Naive B cell (primary cell): ENCODE measurements around the gene CAMSAP1. TPM values are rescaled to one million over a fixed set of nuclear protein-coding genes. Genes with fewer than 3 reads are reported as not detected.

Experiments
- ATAC-seq, 2 donors: fragments of 150-1000 bp; cut with Tn5 transposase; 2 replicates each; pipeline ENCODE4 v1.10.0; 2021; ENCODE audit warnings: low read depth in 2 of 2, mild to moderate bottlenecking in 2 of 2, moderate library complexity in 2 of 2
- DNase-seq: peaks from one replicate; pipeline ENCODE4 v3.0.0; 2022
- H3K27ac Mint-ChIP-seq, 6 donors: one replicate each; pipeline ENCODE4 v1.8.0; 2020 to 2022; ENCODE audit warnings: mild to moderate bottlenecking in 6 of 6, mixed read lengths in 6 of 6, moderate library complexity in 5 of 6, inconsistent platforms in 2 of 6
- H3K27me3 Mint-ChIP-seq, 3 donors: one replicate each; pipeline ENCODE4 v1.8.0; 2021 to 2022; ENCODE audit warnings: mixed read lengths in 3 of 3, mild to moderate bottlenecking in 1 of 3
- H3K36me3 Mint-ChIP-seq, 2 donors: one replicate each; pipeline ENCODE4 v1.8.0; 2020 to 2022; ENCODE audit warnings: mixed read lengths in 2 of 2, inconsistent platforms in 1 of 2, mild to moderate bottlenecking in 1 of 2
- H3K4me1 Mint-ChIP-seq, 3 donors: one replicate each; pipeline ENCODE4 v1.8.0; 2020 to 2022; ENCODE audit warnings: mixed read lengths in 3 of 3, inconsistent platforms in 1 of 3, mild to moderate bottlenecking in 1 of 3, moderate library complexity in 1 of 3
- H3K4me3 Mint-ChIP-seq, 8 donors: one replicate each; pipeline ENCODE4 v1.8.0; 2020 to 2022; ENCODE audit warnings: mild to moderate bottlenecking in 8 of 8, mixed read lengths in 8 of 8, moderate library complexity in 8 of 8, inconsistent platforms in 2 of 8
- H3K9me3 Mint-ChIP-seq, 7 donors: one replicate each; pipeline ENCODE4 v1.8.0; 2020 to 2022; ENCODE audit warnings: mixed read lengths in 7 of 7, mild to moderate bottlenecking in 5 of 7, inconsistent platforms in 2 of 7, moderate library complexity in 1 of 7
- polyA plus RNA-seq, 6 donors: library from polyadenylated mRNA; unstranded; fragments of 300-500 nt; fragmentation: Illumina TruSeq; gene quantifications; one replicate each; pipeline ENCODE4 v1.2.3, GENCODE V29; 2021; ENCODE audit warnings: low read depth in 6 of 6

Gene CAMSAP1
- polyA plus RNA-seq, 6 donors from 2014 or later = 0.95 to 3.5 (median 2.0) TPM; not detected in 1

DNA sequence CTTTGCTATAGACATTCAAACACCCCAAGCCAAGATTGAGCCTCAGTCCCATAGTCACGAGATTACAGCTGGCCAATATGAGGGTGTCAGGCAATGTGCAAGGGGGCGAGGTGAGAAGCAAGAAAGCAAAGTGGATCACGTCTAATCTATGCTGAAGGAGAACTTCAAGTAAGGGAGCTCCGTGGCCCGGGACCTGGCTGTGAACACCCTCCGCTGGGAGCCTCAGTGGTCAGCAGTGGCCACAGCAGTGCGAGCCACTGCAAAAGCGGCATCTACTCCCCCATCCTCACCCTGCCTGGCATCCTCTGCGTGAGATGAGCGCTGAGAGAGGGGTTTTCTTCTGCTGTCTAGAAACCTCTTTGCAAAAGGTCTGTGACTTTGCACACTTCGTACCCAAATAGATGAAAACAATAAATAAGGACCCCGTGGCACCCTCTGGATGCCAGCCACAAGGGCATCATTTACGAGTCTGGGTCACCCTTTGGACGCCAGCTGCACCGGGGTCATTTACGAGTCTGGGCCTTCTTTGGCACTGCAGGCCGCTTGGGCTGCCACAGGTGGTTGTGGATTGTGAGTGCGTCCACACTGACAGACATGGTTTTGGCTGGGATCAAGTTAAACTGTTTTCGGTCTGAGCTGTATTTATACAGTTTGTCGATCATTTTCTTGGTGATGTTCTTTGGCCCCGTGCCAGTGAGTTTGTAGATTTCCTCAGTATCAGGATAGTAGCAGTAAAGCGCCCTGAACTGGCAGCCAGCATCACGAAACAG is 96.4 kb downstream of the CAMSAP1 start:
- H3K27ac Mint-ChIP-seq = peak overlapping the region in 1 of 6 donors; percentile 39
- H3K4me1 Mint-ChIP-seq = peaks cover 0 to 1% (median 0%) of the 10 kb centered on the region in 3 donors
- no peak for ATAC-seq
- H3K36me3 Mint-ChIP-seq = peaks cover 10 to 11% of the 10 kb centered on the region in 2 donors
- no peaks in the 10 kb centered on the region for H3K9me3 Mint-ChIP-seq
- DNase-seq = no peak
- no peak overlapping the region for H3K4me3 Mint-ChIP-seq
- no peaks in the 10 kb centered on the region for H3K27me3 Mint-ChIP-seq

DNA sequence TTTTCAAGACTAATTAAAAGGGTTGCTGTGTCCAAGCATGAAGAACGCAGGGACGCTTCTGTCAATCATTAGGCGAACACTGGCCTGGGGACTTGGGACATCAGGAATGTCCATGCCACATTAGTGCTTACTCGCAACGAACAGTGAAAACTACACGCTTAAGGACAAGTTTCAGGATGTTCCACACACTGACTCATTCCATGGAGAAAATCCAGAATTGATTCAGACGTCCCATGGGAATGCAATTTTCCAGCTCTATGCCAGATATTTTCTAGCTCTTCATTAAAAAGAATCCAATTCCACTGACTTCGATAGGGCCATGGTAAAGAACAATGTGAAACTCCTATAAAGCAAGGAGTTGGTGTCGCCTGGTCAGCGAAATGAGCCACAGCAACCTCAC is 98.2 kb downstream of the CAMSAP1 start:
- Mint-ChIP-seq H3K9me3 (no peaks in the 10 kb centered on the region), H3K27me3 (no peaks in the 10 kb centered on the region), H3K27ac (no peak overlapping the region), H3K4me1 (peaks cover 0 to 3% (median 0%) of the 10 kb centered on the region in 3 donors), H3K36me3 (peaks cover 0 to 11% of the 10 kb centered on the region in 2 donors), H3K4me3 (no peak overlapping the region)
- ATAC-seq = no peak
- no peak for DNase-seq

DNA sequence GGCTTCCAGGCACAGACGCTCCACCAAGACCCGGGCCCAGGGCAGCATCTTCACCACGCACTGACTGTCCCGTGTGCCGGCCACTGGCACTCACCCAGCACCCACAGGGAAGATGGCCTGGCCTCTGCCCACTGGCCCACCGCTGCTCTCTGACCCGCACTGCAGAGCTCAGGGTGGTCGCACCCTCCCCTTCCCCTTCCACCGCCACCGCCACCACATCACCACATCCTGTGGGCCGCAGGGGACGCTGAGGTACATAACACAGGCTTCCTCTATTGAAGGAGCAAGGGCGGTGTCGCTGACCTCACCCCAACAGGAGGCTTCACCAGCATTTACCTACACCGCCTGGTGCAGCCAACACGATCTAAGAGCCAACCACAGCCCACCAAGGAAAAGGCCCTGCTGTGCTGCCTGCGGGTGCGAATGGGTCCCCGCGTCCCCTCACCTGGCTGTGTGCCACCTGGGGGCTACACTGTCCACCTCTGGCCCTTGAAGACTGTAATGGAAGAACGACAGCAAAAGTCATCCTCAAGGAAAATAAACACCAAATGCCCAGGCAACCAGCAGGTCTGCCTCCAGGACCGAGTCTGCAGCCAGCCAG is 101.8 kb downstream of the CAMSAP1 start:
- Mint-ChIP-seq H3K27ac (peak overlapping the region in 2 of 6 donors; percentile 38 to 66), H3K9me3 (no peaks in the 10 kb centered on the region)

DNA sequence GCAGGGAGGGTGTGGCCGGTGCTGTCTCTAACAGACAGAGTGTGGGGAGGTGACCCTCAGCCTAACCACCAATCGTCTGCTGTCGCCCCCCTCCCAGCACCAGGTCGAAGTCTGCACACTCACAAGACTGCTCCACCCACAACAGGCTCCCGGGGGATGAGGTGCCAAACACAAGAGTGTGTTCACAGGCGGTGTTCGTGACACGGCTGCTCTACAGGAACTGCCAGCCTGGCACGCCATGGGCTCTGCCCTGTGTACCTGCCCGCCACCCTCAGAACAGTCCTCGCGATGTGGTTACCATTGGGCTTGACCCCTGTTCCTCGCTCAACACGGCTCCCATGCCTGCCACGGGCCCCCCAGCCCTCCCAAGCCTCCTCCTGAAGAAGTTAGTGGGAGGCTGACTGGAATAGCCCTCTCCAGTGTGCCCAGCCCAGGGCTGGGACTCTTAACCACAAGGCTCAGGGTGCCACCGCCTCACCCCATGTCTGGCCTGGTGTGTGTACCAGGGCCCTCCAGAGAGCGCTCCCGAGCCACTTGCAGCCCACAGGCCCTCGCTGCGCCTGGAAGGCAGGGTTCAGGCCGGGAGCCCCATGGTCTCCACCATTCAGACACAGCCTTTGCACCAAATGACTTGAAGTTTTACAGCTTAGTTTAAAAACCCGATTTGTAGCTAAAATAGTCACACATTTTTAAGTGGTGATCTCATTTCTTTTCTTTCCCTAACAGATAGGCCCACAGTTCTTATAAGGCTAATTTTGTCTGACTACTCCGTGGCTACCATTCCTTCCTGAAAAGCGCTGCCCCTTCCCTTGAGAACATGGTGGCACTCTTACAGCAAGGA is 102.5 kb downstream of the CAMSAP1 start:
- Mint-ChIP-seq H3K4me1 (peaks cover 0 to 3% (median 0%) of the 10 kb centered on the region in 3 donors), H3K36me3 (peaks cover 0 to 4% of the 10 kb centered on the region in 2 donors), H3K4me3 (no peak overlapping the region), H3K27ac (peak overlapping the region in 1 of 6 donors; percentile 38), H3K27me3 (no peaks in the 10 kb centered on the region), H3K9me3 (no peaks in the 10 kb centered on the region)
- ATAC-seq = no peak
- no peak for DNase-seq

More for the DNA sequence above, 101.8 kb downstream of the CAMSAP1 start:
- peaks cover 0 to 4% of the 10 kb centered on the region in 2 donors for H3K36me3 Mint-ChIP-seq
- no peak overlapping the region for H3K4me3 Mint-ChIP-seq
- DNase-seq = no peak
- H3K4me1 Mint-ChIP-seq = peaks cover 0 to 3% (median 0%) of the 10 kb centered on the region in 3 donors
- no peak for ATAC-seq
- no peaks in the 10 kb centered on the region for H3K27me3 Mint-ChIP-seq

DNA sequence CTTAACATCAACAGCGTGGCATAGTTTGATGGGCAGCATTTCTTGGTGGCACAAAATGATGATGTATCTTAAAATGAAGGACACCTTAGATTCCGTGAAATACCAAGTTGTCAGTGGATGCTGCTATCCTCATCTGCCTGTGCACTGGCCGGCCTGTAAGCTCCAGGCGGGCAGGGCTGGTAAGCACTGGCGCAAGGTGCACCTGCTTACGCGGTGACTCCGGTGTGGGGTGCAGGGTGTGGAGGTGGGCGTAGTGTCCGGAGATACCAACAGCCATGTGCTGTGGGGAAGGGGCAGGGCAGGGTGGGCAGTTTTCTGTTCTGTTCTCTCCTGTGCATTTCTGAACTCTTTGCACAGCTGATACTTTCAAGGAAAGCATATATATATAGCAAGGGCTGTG is 103.9 kb downstream of the CAMSAP1 start:
- no peak overlapping the region for H3K4me3 Mint-ChIP-seq
- no peaks in the 10 kb centered on the region for H3K9me3 Mint-ChIP-seq
- peaks cover 0 to 6% (median 0%) of the 10 kb centered on the region in 3 donors for H3K4me1 Mint-ChIP-seq
- peaks cover 0 to 4% of the 10 kb centered on the region in 2 donors for H3K36me3 Mint-ChIP-seq
- no peak for ATAC-seq
- DNase-seq = no peak
- no peak overlapping the region for H3K27ac Mint-ChIP-seq
- H3K27me3 Mint-ChIP-seq = peaks cover 0 to 4% (median 0%) of the 10 kb centered on the region in 3 donors

DNA sequence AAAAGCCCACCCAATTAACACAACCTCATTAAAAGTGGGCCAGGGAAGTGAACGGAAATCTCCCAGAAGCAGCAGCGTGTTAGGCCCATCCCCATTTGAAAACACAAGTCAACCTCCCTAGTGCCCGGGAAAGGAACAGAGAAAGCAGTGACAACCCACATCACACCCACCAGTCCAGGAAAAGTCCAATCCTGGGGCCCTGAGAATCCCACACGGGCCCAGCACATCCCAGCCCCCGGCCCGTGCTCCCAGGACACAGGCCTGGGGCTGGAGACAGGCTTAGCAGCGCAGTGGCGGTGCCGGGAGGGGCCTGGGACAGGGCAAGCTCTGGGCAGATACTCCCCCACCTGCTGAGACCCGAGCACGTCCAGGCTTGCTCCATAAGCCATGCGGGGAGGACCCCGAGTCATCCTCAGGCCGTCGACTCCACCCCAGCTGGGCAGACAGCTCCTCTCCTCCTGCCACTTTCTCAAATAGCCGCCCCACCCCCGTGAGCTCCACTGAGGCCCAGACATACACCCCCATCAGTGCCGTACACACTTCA is 104.4 kb downstream of the CAMSAP1 start:
- no peak for DNase-seq
- Mint-ChIP-seq H3K27ac (no peak overlapping the region), H3K4me3 (no peak overlapping the region), H3K36me3 (peaks cover 0 to 4% of the 10 kb centered on the region in 2 donors), H3K9me3 (no peaks in the 10 kb centered on the region), H3K27me3 (peaks cover 0 to 9% (median 0%) of the 10 kb centered on the region in 3 donors), H3K4me1 (peaks cover 0 to 8% (median 0%) of the 10 kb centered on the region in 3 donors)
- ATAC-seq = no peak

DNA sequence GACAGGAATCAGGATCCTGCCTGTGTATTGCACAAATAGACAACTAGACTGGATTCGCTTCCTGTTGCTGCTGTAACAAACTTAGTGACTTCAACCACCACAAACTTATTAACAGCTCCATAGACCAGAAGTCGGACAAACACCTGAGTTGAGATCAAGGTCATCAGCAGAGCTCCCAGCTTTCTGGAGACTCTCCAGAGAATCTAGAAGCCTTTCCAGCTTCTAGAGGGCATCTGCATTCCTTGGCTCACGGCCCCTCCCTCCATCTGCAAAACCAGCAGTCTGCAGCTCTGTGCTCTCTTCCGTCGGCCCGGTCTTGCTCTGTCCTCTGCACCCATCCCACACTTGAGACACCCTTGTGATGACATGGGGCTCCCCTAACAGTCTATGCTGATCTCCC is 106.3 kb downstream of the CAMSAP1 start:
- DNase-seq (no peak), ATAC-seq (no peak)
- Mint-ChIP-seq H3K4me3 (no peak overlapping the region), H3K4me1 (peaks cover 0 to 12% (median 2%) of the 10 kb centered on the region in 3 donors), H3K27me3 (peaks cover 0 to 19% (median 13%) of the 10 kb centered on the region in 3 donors), H3K9me3 (no peaks in the 10 kb centered on the region), H3K36me3 (peaks cover 0 to 4% of the 10 kb centered on the region in 2 donors), H3K27ac (peak overlapping the region in 1 of 6 donors; percentile 89)

DNA sequence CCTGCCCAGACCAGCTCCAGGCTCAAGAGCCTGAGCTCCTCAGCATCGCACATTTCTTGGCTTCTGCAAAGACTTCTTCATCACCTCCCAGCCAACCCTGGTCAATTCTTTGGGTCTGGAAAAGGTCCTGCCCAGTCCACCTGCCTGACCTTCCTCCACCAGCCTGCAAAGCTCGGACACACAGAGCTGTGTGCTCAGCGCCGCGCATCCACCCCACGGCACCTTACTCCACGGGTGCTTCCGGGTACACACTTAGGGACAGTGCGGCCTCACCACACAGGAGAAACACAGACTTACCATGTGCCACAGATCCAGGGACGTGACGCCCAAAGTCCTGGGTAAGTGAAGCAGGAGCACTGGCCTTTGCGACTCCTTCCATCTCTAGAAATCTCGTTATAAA is 108.1 kb downstream of the CAMSAP1 start:
- ATAC-seq = no peak
- Mint-ChIP-seq H3K36me3 (peaks cover 0 to 4% of the 10 kb centered on the region in 2 donors), H3K4me1 (peaks cover 0 to 10% (median 2%) of the 10 kb centered on the region in 3 donors), H3K27ac (no peak overlapping the region), H3K27me3 (peaks cover 0 to 19% (median 13%) of the 10 kb centered on the region in 3 donors), H3K9me3 (no peaks in the 10 kb centered on the region), H3K4me3 (no peak overlapping the region)
- no peak for DNase-seq

DNA sequence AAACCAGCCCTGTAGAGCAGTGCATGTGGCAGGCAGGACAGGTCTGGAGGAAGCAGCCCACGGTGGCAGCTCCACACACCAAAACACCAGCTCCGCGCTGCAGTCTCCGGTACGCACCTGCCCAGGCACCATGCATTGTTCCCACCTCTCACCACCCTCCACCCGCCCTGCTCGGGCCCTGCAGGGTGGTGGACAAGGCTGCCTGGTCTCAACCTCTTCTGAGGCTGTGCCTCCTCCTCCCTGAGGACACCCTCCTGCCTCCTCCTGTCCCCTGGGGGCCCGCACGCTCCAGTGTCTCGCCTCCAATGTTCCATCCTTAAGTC is 109.1 kb downstream of the CAMSAP1 start:
- H3K4me3 Mint-ChIP-seq = no peak overlapping the region
- H3K27me3 Mint-ChIP-seq = peaks cover 0 to 19% (median 13%) of the 10 kb centered on the region in 3 donors
- H3K36me3 Mint-ChIP-seq = peaks cover 0 to 4% of the 10 kb centered on the region in 2 donors
- peak overlapping the region in 1 of 6 donors; percentile 61 for H3K27ac Mint-ChIP-seq
- no peaks in the 10 kb centered on the region for H3K9me3 Mint-ChIP-seq
- ATAC-seq (no peak), DNase-seq (no peak)
- peaks cover 0 to 10% (median 2%) of the 10 kb centered on the region in 3 donors for H3K4me1 Mint-ChIP-seq

DNA sequence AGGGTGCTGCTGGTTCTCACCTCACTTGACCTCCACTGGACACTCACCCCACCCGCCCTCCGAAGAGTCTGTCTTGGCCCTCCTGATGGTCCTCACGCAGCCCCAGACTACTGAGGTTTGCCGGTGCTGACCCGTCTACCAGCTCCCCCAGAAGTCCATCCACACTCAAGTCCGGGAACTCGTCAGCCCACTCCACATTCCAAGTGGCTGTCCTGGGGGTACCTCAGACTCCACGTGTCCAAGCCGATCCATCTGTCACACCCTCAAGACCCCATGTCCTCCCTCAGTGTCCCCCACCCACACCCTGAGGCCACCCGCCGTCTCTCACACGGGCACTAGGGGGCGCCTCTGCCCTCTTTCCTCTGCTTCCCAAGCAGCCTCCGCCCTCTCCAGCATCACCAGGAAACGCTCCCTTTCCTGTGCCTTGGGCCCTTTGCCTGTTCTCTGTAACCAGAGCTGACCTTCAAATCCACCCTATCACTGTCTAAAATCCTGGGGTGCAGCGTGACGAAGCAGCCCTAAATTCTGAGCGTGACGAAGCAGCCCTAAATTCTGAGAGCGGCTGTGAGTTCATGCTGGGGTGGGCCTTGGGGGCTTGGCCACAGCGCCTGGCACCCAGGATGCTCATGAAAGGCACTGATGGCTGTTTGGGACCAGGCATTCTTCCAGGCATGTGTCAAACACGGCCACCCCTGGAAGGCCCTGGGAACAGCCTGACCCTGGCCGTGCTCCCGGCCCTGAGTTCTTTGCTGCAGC is 109.7 kb downstream of the CAMSAP1 start:
- ATAC-seq = no peak
- peaks cover 0 to 19% (median 13%) of the 10 kb centered on the region in 3 donors for H3K27me3 Mint-ChIP-seq
- H3K27ac Mint-ChIP-seq = no peak overlapping the region
- H3K4me3 Mint-ChIP-seq = no peak overlapping the region
- peaks cover 0 to 10% (median 2%) of the 10 kb centered on the region in 3 donors for H3K4me1 Mint-ChIP-seq
- no peak for DNase-seq
- H3K9me3 Mint-ChIP-seq = no peaks in the 10 kb centered on the region
- peaks cover 0 to 4% of the 10 kb centered on the region in 2 donors for H3K36me3 Mint-ChIP-seq

DNA sequence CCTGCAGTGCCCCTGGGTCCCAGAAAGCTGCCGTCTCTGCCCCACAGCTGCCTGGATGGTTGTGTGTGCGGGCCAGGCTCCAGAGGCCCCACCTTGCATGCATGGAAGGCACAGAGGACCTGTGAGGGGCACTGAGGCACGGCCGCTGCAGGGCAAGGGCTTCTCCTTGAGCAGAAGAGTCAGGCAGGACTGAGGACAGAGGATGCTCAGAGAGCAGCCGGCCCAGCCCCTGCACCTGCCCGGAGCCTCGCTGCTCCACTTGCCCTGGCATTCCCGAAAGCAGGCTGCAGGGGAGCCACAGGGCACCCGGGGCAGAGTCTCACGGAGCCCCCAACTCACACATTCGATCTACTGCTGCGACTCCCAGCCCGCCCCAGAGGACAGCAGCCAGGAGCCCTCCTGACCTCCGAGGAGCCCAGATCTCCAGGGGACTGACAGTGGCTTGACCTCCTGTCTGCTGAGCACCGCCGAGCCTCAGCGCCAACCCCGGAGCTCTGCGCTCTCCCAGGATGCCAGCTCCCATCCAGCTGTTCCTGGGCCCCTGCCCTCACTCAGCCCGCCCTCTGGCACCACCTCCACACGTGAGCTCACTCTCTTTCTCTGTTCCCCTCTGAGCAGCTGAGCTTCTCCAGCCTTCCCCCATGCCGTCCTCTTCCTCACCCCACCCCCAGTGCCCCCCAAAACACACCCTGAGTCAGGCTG is 110.4 kb downstream of the CAMSAP1 start:
- DNase-seq (no peak), ATAC-seq (no peak)
- Mint-ChIP-seq H3K4me1 (peaks cover 0 to 10% (median 2%) of the 10 kb centered on the region in 3 donors), H3K27ac (peak overlapping the region in 1 of 6 donors; percentile 86), H3K9me3 (no peaks in the 10 kb centered on the region), H3K36me3 (peaks cover 0 to 4% of the 10 kb centered on the region in 2 donors), H3K4me3 (no peak overlapping the region), H3K27me3 (peaks cover 0 to 19% (median 13%) of the 10 kb centered on the region in 3 donors)

DNA sequence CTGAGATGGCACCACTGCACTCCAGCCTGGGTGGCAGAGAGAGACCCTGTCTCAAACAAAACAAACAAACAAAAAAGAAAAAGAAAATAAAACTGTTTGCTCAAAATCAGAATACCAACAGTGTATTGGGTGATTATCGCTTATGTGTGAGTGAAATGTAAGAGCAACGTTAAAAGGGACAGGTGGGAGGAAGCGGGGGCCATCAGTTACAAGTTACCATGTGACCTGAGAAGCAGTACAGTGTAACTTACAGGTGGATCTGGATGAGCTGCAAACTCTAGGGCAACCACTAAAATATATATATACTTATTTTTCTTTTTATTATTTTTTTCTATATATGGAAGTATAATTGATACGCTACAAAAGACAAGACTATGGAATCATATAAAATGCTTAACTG is 112.0 kb downstream of the CAMSAP1 start:
- no peaks in the 10 kb centered on the region for H3K9me3 Mint-ChIP-seq
- no peak overlapping the region for H3K27ac Mint-ChIP-seq
- ATAC-seq (no peak), DNase-seq (no peak)
- no peaks in the 10 kb centered on the region for H3K36me3 Mint-ChIP-seq
- H3K4me3 Mint-ChIP-seq = no peak overlapping the region
- peaks cover 0 to 10% (median 2%) of the 10 kb centered on the region in 3 donors for H3K4me1 Mint-ChIP-seq
- H3K27me3 Mint-ChIP-seq = peaks cover 0 to 19% (median 13%) of the 10 kb centered on the region in 3 donors
